ENCODE results near the gene KRT14. TPM values are rescaled to one million over a fixed set of nuclear protein-coding genes. Genes with fewer than 3 reads are reported as not detected.

Gene KRT14
- total and polyA plus RNA-seq, 2 donors from 2014 or later = not detected

DNA sequence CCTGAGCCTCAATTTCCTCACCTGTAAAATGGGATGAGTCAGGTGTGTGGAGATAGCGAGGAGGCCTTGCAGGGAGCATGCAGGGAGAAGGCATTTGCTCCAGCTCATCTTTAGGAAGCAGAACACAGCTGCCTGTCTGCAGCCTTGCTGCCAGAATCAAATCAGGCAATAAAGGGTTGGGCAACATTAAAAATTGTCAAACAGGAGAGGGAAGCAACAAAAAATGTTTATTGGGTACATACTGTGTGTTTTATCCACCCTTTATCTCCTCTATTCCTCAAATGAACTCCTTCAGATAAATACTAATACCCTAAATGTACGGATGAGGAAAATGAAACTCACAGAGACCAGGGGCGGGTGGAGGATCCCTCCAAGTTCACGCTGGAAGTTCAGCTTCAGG is 13.6 kb upstream of the KRT14 start:
- no peaks in the 10 kb centered on the region for H3K4me1 ChIP-seq (ENCODE audit: control insufficient read depth in 2 of 3, insufficient read depth in 2 of 3, low read depth in 1 of 3, low read length in 3 of 3)
- no peak overlapping the region for H3K27ac ChIP-seq (ENCODE audit: low read depth in 2 of 2, low read length in 2 of 2)
- DNase-seq (no peak), FAIRE-seq (no peak)
- TF ChIP-seq, protein P1, sequence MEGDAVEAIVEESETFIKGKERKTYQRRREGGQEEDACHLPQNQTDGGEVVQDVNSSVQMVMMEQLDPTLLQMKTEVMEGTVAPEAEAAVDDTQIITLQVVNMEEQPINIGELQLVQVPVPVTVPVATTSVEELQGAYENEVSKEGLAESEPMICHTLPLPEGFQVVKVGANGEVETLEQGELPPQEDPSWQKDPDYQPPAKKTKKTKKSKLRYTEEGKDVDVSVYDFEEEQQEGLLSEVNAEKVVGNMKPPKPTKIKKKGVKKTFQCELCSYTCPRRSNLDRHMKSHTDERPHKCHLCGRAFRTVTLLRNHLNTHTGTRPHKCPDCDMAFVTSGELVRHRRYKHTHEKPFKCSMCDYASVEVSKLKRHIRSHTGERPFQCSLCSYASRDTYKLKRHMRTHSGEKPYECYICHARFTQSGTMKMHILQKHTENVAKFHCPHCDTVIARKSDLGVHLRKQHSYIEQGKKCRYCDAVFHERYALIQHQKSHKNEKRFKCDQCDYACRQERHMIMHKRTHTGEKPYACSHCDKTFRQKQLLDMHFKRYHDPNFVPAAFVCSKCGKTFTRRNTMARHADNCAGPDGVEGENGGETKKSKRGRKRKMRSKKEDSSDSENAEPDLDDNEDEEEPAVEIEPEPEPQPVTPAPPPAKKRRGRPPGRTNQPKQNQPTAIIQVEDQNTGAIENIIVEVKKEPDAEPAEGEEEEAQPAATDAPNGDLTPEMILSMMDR (IDR thresholded peaks at IDR 0.05; ENCODE audit: borderline replicate concordance, extremely low read depth, insufficient read depth) = no peak
- intact Hi-C loops (cut with DNase I) = no loop called here
- H3K9me3 ChIP-seq (ENCODE audit: control insufficient read depth in 2 of 3, insufficient read depth in 1 of 3, low read length in 3 of 3) = no peaks in the 10 kb centered on the region
- H3K27me3 ChIP-seq (ENCODE audit: control insufficient read depth, insufficient read depth, low read length) = no peaks in the 10 kb centered on the region
- no peaks in the 10 kb centered on the region for H3K36me3 ChIP-seq (ENCODE audit: control insufficient read depth in 2 of 3, insufficient read depth in 3 of 3, low read length in 3 of 3)
- no peak overlapping the region for H3K4me3 ChIP-seq (ENCODE audit: low read length in 3 of 3)
- no peak overlapping the region for H3K9ac ChIP-seq (ENCODE audit: low read length in 3 of 3)

DNA sequence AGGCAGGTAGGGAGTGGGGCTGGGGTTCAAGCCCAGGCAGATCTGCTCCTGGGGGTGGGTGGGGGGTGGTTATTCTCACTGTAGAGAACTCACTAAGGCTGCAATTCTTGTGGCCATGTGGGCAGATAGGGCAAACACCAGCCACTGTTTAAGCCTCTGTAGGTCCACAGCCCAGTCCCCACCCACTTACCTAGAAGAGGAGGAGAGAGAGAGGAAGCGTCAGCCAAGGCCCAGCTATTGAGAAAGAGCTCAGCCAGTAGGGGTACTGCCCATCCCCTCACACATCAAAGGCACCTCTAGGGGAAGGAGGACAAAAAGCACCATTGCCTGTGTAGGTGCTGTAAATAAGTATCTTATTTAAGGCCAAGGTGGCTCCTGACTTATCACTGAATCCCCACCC is 13.0 kb upstream of the KRT14 start:
- DNase-seq (no peak), FAIRE-seq (no peak)
- H3K36me3 ChIP-seq (ENCODE audit: control insufficient read depth in 2 of 3, insufficient read depth in 3 of 3, low read length in 3 of 3) = no peaks in the 10 kb centered on the region
- no peak overlapping the region for H3K9ac ChIP-seq (ENCODE audit: low read length in 3 of 3)
- H3K27me3 ChIP-seq (ENCODE audit: control insufficient read depth, insufficient read depth, low read length) = no peaks in the 10 kb centered on the region
- no peaks in the 10 kb centered on the region for H3K9me3 ChIP-seq (ENCODE audit: control insufficient read depth in 2 of 3, insufficient read depth in 1 of 3, low read length in 3 of 3)
- intact Hi-C loops (cut with DNase I) = no loop called here
- no peak overlapping the region for H3K27ac ChIP-seq (ENCODE audit: low read depth in 2 of 2, low read length in 2 of 2)
- no peak overlapping the region for H3K4me3 ChIP-seq (ENCODE audit: low read length in 3 of 3)
- TF ChIP-seq, protein P1 (IDR thresholded peaks at IDR 0.05; ENCODE audit: borderline replicate concordance, extremely low read depth, insufficient read depth) = no peak
- no peaks in the 10 kb centered on the region for H3K4me1 ChIP-seq (ENCODE audit: control insufficient read depth in 2 of 3, insufficient read depth in 2 of 3, low read depth in 1 of 3, low read length in 3 of 3)

DNA sequence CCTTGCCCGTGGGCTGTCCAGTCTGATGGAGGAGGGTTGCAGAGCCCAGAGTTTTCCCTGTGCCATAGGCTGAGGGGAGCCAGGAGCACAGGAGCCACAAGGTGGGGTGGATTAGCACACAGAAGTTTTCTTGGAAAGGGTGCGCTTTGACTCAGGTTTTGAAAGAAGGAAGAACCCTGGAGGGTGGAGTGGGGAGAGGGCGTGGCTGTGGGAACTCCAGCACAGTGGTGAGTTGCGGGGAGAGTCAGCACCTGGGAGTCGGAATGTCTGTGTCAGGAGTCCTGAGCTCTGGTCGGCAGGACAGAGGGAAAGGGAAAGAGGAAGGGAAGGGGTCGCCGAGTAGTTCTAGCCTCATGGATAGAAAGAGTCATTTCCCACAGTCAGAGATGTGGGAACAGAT is 8.9 kb upstream of the KRT14 start:
- DNase-seq (no peak), FAIRE-seq (no peak)
- H3K27me3 ChIP-seq (ENCODE audit: control insufficient read depth, insufficient read depth, low read length) = no peaks in the 10 kb centered on the region

More for the DNA sequence above, 8.9 kb upstream of the KRT14 start:
- no peak overlapping the region for H3K9ac ChIP-seq (ENCODE audit: low read length in 3 of 3)
- no peak overlapping the region for H3K27ac ChIP-seq (ENCODE audit: low read depth in 2 of 2, low read length in 2 of 2)
- intact Hi-C loops (cut with DNase I) = no loop called here
- no peaks in the 10 kb centered on the region for H3K4me1 ChIP-seq (ENCODE audit: control insufficient read depth in 2 of 3, insufficient read depth in 2 of 3, low read depth in 1 of 3, low read length in 3 of 3)
- H3K4me3 ChIP-seq (ENCODE audit: low read length in 3 of 3) = no peak overlapping the region
- H3K9me3 ChIP-seq (ENCODE audit: control insufficient read depth in 2 of 3, insufficient read depth in 1 of 3, low read length in 3 of 3) = no peaks in the 10 kb centered on the region
- no peaks in the 10 kb centered on the region for H3K36me3 ChIP-seq (ENCODE audit: control insufficient read depth in 2 of 3, insufficient read depth in 3 of 3, low read length in 3 of 3)
- TF ChIP-seq, protein P1 (IDR thresholded peaks at IDR 0.05; ENCODE audit: borderline replicate concordance, extremely low read depth, insufficient read depth) = no peak
